ENCODE data around the gene AADACL4.

DNA sequence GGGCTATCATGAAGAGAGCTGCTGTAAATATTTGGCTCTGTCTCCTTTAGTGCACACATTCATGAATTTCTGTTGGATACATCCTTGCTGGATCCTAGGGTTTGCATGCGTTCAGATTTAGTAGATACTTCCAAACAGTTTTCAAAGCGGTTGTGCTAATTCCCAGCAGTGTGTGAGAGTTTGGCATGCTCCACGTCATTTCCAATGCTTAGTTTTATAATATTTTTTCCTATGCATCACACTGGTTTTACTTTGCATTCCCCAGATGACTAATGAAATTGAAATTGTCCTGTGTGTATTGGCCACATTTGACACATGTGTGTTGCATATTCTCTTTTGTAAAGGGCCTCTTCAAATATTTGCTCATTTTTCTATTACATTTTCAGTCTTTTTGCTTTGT lies 53.5 kb downstream of the AADACL4 start:
- TF ChIP-seq MAX (IDR thresholded peaks at IDR 0.05; ENCODE audit: low read depth, low read length) (no peak), POLR2A (IDR thresholded peaks at IDR 0.05; ENCODE audit: extremely low read depth, insufficient read length) (no peak)
